CD8-positive, alpha-beta memory T cell (primary cell): ENCODE measurements around the gene TMEM151A. TPM values are rescaled to one million over a fixed set of nuclear protein-coding genes. Genes with fewer than 3 reads are reported as not detected.

Source experiments
- CTCF ChIA-PET: fragments of 350-600 bp; sonication (Branson Sonifier 250); formaldehyde crosslinking; loops from one replicate; lab custom pipeline; 2021; ENCODE audit warnings: antibody characterized with exemption; lab: Charles Lee
- POLR2A ChIA-PET: fragments of 350-600 bp; sonication (Branson Sonifier 250); formaldehyde crosslinking; loops from one replicate; lab custom pipeline; 2021; ENCODE audit warnings: antibody characterized with exemption; lab: Charles Lee
- DNase-seq, 5 donors: peaks; one replicate each; pipeline versions ENCODE4 v3.0.0 to v3.0.0-alpha.2; 2020 to 2022; ENCODE audit warnings: mixed read lengths in 1 of 5
- H3K27ac ChIP-seq: one replicate; pipeline ENCODE4 v1.7.0; 2013; ENCODE audit warnings: low read depth, mild to moderate bottlenecking, low read length, moderate library complexity
- H3K27me3 ChIP-seq: 2 replicates; pipeline ENCODE4 v1.7.0; 2013; ENCODE audit warnings: low read length, mild to moderate bottlenecking; ENCODE audit not compliant: insufficient read depth, poor library complexity, severe bottlenecking
- H3K36me3 ChIP-seq: 2 replicates; pipeline ENCODE4 v1.7.0; 2013; ENCODE audit warnings: mild to moderate bottlenecking, low read length, moderate library complexity; ENCODE audit not compliant: insufficient read depth
- H3K4me1 ChIP-seq: 2 replicates; pipeline ENCODE4 v1.7.0; 2013; ENCODE audit warnings: mild to moderate bottlenecking, low read length, moderate library complexity; ENCODE audit not compliant: insufficient read depth
- H3K4me3 ChIP-seq: 2 replicates; pipeline ENCODE4 v1.7.0; 2013; ENCODE audit warnings: mild to moderate bottlenecking, low read length
- H3K9me3 ChIP-seq: 2 replicates; pipeline ENCODE4 v1.7.0; 2013; ENCODE audit warnings: mild to moderate bottlenecking, low read length
- H3K27ac Mint-ChIP-seq, 8 donors: one replicate each; pipeline ENCODE4 v1.8.0; 2020 to 2021; ENCODE audit warnings: mixed read lengths in 8 of 8, mild to moderate bottlenecking in 6 of 8, inconsistent platforms in 3 of 8, moderate library complexity in 3 of 8
- H3K27me3 Mint-ChIP-seq, 2 donors: one replicate each; pipeline ENCODE4 v1.8.0; 2020 to 2021; ENCODE audit warnings: mixed read lengths in 2 of 2, mild to moderate bottlenecking in 1 of 2, moderate library complexity in 1 of 2
- H3K36me3 Mint-ChIP-seq, 3 donors: one replicate each; pipeline ENCODE4 v1.8.0; 2020 to 2021; ENCODE audit warnings: mixed read lengths in 3 of 3, inconsistent platforms in 1 of 3, mild to moderate bottlenecking in 1 of 3
- H3K4me1 Mint-ChIP-seq, 3 donors: one replicate each; pipeline ENCODE4 v1.8.0; 2020 to 2021; ENCODE audit warnings: mixed read lengths in 3 of 3, inconsistent platforms in 1 of 3, mild to moderate bottlenecking in 1 of 3
- H3K4me3 Mint-ChIP-seq, 7 donors: one replicate each; pipeline ENCODE4 v1.8.0; 2020 to 2021; ENCODE audit warnings: mixed read lengths in 7 of 7, mild to moderate bottlenecking in 6 of 7, moderate library complexity in 4 of 7, inconsistent platforms in 2 of 7
- H3K9me3 Mint-ChIP-seq, 5 donors: one replicate each; pipeline ENCODE4 v1.8.0; 2020 to 2022; ENCODE audit warnings: mixed read lengths in 5 of 5, mild to moderate bottlenecking in 3 of 5, moderate library complexity in 2 of 5, inconsistent platforms in 1 of 5
- polyA plus RNA-seq: library from polyadenylated mRNA; unstranded; fragments of 300-500 nt; fragmentation: Illumina TruSeq; gene quantifications from one replicate; pipeline ENCODE4 v1.2.3, GENCODE V29; 2021
- total RNA-seq, 2 experiments: library from RNA; stranded (reverse); gene quantifications; one replicate each; pipeline ENCODE4 v1.2.3, GENCODE V29; 2021

Gene TMEM151A
- total and polyA plus RNA-seq, 3 experiments from 2014 or later, result not detected

- DNase-seq, result no peak
- H3K27me3 ChIP-seq, result no peaks in the 10 kb centered on the region
- no peak overlapping the region for H3K4me3 ChIP-seq
- Mint-ChIP-seq H3K36me3 (peaks cover 0 to 12% (median 0%) of the 10 kb centered on the region in 3 donors), H3K4me3 (peak overlapping the region in 1 of 7 donors; percentile 56), H3K4me1 (peaks cover 33 to 53% (median 39%) of the 10 kb centered on the region in 3 donors), H3K27ac (peak overlapping the region in 3 of 8 donors; percentile 33 to 62 (median 33)), H3K27me3 (peaks cover 0 to 8% of the 10 kb centered on the region in 2 donors), H3K9me3 (no peaks in the 10 kb centered on the region)
- ChIA-PET POLR2A (interaction anchor here (1.5 kb wide), 1 partner anchor 33 kb away, joined by 3 read pairs; no protein-coding TSS in a partner anchor), CTCF (interaction anchor here (0.7 to 6.5 kb wide), 4 partner anchors 26 to 1102 kb away, joined by 3 to 74 read pairs (median 12); no protein-coding TSS in a partner anchor)
- no peaks in the 10 kb centered on the region for H3K9me3 ChIP-seq
- H3K4me1 ChIP-seq, result peaks cover 36% of the 10 kb centered on the region
- no peaks in the 10 kb centered on the region for H3K36me3 ChIP-seq
- H3K27ac ChIP-seq, result no peak overlapping the region
Observed at GRCh38 chr11:66284526-66285078, 7.1 kb upstream of the TMEM151A start.

- Mint-ChIP-seq H3K4me3 (peak overlapping the region in 2 of 7 donors; percentile 23 to 86), H3K27ac (peak overlapping the region in 1 of 8 donors; percentile 25), H3K4me1 (peaks cover 39 to 59% (median 47%) of the 10 kb centered on the region in 3 donors), H3K36me3 (peaks cover 0 to 12% (median 0%) of the 10 kb centered on the region in 3 donors), H3K27me3 (peaks cover under 1 to 8% of the 10 kb centered on the region in 2 donors), H3K9me3 (no peaks in the 10 kb centered on the region)
- Histone ChIP-seq H3K27me3 (no peaks in the 10 kb centered on the region), H3K4me3 (no peak overlapping the region), H3K36me3 (no peaks in the 10 kb centered on the region), H3K27ac (no peak overlapping the region), H3K9me3 (no peaks in the 10 kb centered on the region), H3K4me1 (peaks cover 44% of the 10 kb centered on the region)
- CTCF ChIA-PET, result interaction anchor here (1.3 to 6.5 kb wide), 2 partner anchors 27 to 63 kb away, joined by 3 to 74 read pairs; no protein-coding TSS in a partner anchor
- POLR2A ChIA-PET, result no interaction called here
- DNase-seq, result no peak
Observed at GRCh38 chr11:66285250-66285947, 6.3 kb upstream of the TMEM151A start.

GRCh38 chr11:66286699-66287098 is 5.0 kb upstream of the TMEM151A start:
- no peaks in the 10 kb centered on the region for H3K9me3 Mint-ChIP-seq

GRCh38 chr11:66287211-66287888 is 4.3 kb upstream of the TMEM151A start:
- Histone ChIP-seq H3K4me1 (peaks cover 36% of the 10 kb centered on the region), H3K9me3 (no peaks in the 10 kb centered on the region), H3K27me3 (peaks cover 2% of the 10 kb centered on the region), H3K36me3 (no peaks in the 10 kb centered on the region), H3K27ac (no peak overlapping the region), H3K4me3 (no peak overlapping the region)
- H3K36me3 Mint-ChIP-seq, result peaks cover 0 to 12% (median 0%) of the 10 kb centered on the region in 3 donors
- POLR2A ChIA-PET, result no interaction called here
- peak overlapping the region in 6 of 8 donors; percentile 17 to 82 (median 61) for H3K27ac Mint-ChIP-seq
- H3K9me3 Mint-ChIP-seq, result no peaks in the 10 kb centered on the region
- CTCF ChIA-PET, result interaction anchor here (2.3 to 6.5 kb wide), 3 partner anchors 24 to 65 kb away, joined by 14 to 74 read pairs (median 39); no protein-coding TSS in a partner anchor
- H3K4me1 Mint-ChIP-seq, result peaks cover 33 to 51% (median 40%) of the 10 kb centered on the region in 3 donors
- peaks cover 5 to 7% of the 10 kb centered on the region in 2 donors for H3K27me3 Mint-ChIP-seq
- DNase-seq, result no peak
- peak overlapping the region; percentile 63 to 96 (median 86) for H3K4me3 Mint-ChIP-seq

More at GRCh38 chr11:66286699-66287098, 5.0 kb upstream of the TMEM151A start:
- CTCF ChIA-PET, result interaction anchor here (1.3 to 6.5 kb wide), 3 partner anchors 25 to 64 kb away, joined by 3 to 74 read pairs (median 39); no protein-coding TSS in a partner anchor
- DNase-seq, result no peak
- Histone ChIP-seq H3K4me3 (no peak overlapping the region), H3K27ac (no peak overlapping the region), H3K36me3 (no peaks in the 10 kb centered on the region), H3K27me3 (no peaks in the 10 kb centered on the region), H3K4me1 (peaks cover 42% of the 10 kb centered on the region), H3K9me3 (no peaks in the 10 kb centered on the region)
- Mint-ChIP-seq H3K27ac (peak overlapping the region in 5 of 8 donors; percentile 21 to 82 (median 61)), H3K27me3 (peaks cover 5 to 6% of the 10 kb centered on the region in 2 donors), H3K4me3 (peak overlapping the region in 6 of 7 donors; percentile 60 to 86 (median 82)), H3K36me3 (peaks cover 0 to 12% (median 0%) of the 10 kb centered on the region in 3 donors), H3K4me1 (peaks cover 37 to 56% (median 46%) of the 10 kb centered on the region in 3 donors)
- POLR2A ChIA-PET, result no interaction called here

- CTCF ChIA-PET, result interaction anchor here (2.3 to 5.3 kb wide), 2 partner anchors 24 to 66 kb away, joined by 14 to 39 read pairs; no protein-coding TSS in a partner anchor
- POLR2A ChIA-PET, result interaction anchor here (0.6 to 1.8 kb wide), 4 partner anchors 20 to 63 kb away, joined by 3 to 19 read pairs (median 8); partner anchors contain the start of gene RAB1B
- Histone ChIP-seq H3K4me1 (peaks cover 30% of the 10 kb centered on the region), H3K27me3 (peaks cover 9% of the 10 kb centered on the region), H3K36me3 (no peaks in the 10 kb centered on the region), H3K27ac (peak overlapping the region; percentile 93), H3K4me3 (peak overlapping the region; percentile 73), H3K9me3 (no peaks in the 10 kb centered on the region)
- no peak for DNase-seq
- Mint-ChIP-seq H3K27me3 (peaks cover 5 to 14% of the 10 kb centered on the region in 2 donors), H3K4me1 (peaks cover 29 to 50% (median 38%) of the 10 kb centered on the region in 3 donors), H3K36me3 (peaks cover 0 to 12% (median 4%) of the 10 kb centered on the region in 3 donors), H3K27ac (peak overlapping the region; percentile 36 to 97 (median 88)), H3K4me3 (peak overlapping the region; percentile 84 to 96 (median 86)), H3K9me3 (no peaks in the 10 kb centered on the region)
Observed at GRCh38 chr11:66287889-66288670, 3.6 kb upstream of the TMEM151A start.

- peak; percentile 98 to 99 (median 98) for DNase-seq
- H3K27me3 ChIP-seq, result peaks cover 15% of the 10 kb centered on the region
- peak within 1 kb of the TSS; percentile 93 for H3K27ac ChIP-seq
- no peaks in the 10 kb centered on the region for H3K36me3 ChIP-seq
- H3K9me3 ChIP-seq, result no peaks in the 10 kb centered on the region
- ChIA-PET POLR2A (interaction anchor here (0.6 to 1.8 kb wide), 20 partner anchors 8 to 670 kb away, joined by 3 to 19 read pairs (median 4); partner anchors contain the start of genes B4GAT1, NPAS4, RAB1B and RBM4), CTCF (interaction anchor here (0.7 to 5.3 kb wide), 9 partner anchors 9 to 404 kb away, joined by 3 to 39 read pairs (median 3); partner anchors contain the start of gene MRPL11)
- H3K9me3 Mint-ChIP-seq, result no peaks in the 10 kb centered on the region
- H3K27me3 Mint-ChIP-seq, result peaks cover 11 to 20% of the 10 kb centered on the region in 2 donors
- peak within 1 kb of the TSS; percentile 73 for H3K4me3 ChIP-seq
- H3K4me1 Mint-ChIP-seq, result peaks cover 27 to 47% (median 35%) of the 10 kb centered on the region in 3 donors
- peaks cover 0 to 12% (median 4%) of the 10 kb centered on the region in 3 donors for H3K36me3 Mint-ChIP-seq
- H3K4me1 ChIP-seq, result peaks cover 28% of the 10 kb centered on the region
- H3K4me3 Mint-ChIP-seq, result peak within 1 kb of the TSS; percentile 84 to 96 (median 87)
- peak within 1 kb of the TSS; percentile 82 to 97 (median 91) for H3K27ac Mint-ChIP-seq
Observed at GRCh38 chr11:66288671-66289547, 2.8 kb upstream of the TMEM151A start, which contains the start of gene YIF1A. Gene YIF1A, minus strand, starts transcription at chr11:66289143. Its CDS starts 158 bp downstream, at chr11:66288985.
